NCI-H2107 treated with DMSO at 0.1 percent for 48 hours (cell line): Measurements from ENCODE around the gene ARCN1.

Source experiments
- DNase-seq: peaks from one replicate; lab custom pipeline; 2025; ENCODE audit not compliant: unreplicated experiment; lab: John Stamatoyannopoulos, UW

The ARCN1 gene

GRCh38 chr11:118619444-118620197 lies 47.4 kb downstream of the ARCN1 start:
- DNase-seq = no peak

- DNase-seq = no peak
Observed at GRCh38 chr11:118620529-118621070, 48.4 kb downstream of the ARCN1 start.

GRCh38 chr11:118621071-118621783 lies 49.0 kb downstream of the ARCN1 start:
- peak; percentile 70 for DNase-seq

- no peak for DNase-seq
Observed at GRCh38 chr11:118621784-118622375, 49.7 kb downstream of the ARCN1 start.

- peak; percentile 93 for DNase-seq
Observed at GRCh38 chr11:118622376-118623268, 50.4 kb downstream of the ARCN1 start.

- DNase-seq = peak; percentile 92
Observed at GRCh38 chr11:118623269-118623655, 51.1 kb downstream of the ARCN1 start.

GRCh38 chr11:118625036-118625690 lies 53.0 kb downstream of the ARCN1 start:
- peak; percentile 64 for DNase-seq

GRCh38 chr11:118625976-118626375 lies 53.8 kb downstream of the ARCN1 start:
- DNase-seq = peak; percentile 24

- no peak for DNase-seq
Observed at GRCh38 chr11:118627566-118627965, 55.4 kb downstream of the ARCN1 start.

GRCh38 chr11:118628031-118628430 lies 55.8 kb downstream of the ARCN1 start:
- no peak for DNase-seq

GRCh38 chr11:118628432-118628831 lies 56.2 kb downstream of the ARCN1 start:
- no peak for DNase-seq

GRCh38 chr11:118628861-118629549 lies 56.8 kb downstream of the ARCN1 start:
- no peak for DNase-seq

- no peak for DNase-seq
Observed at GRCh38 chr11:118629761-118630661, 57.8 kb downstream of the ARCN1 start.

- no peak for DNase-seq
Observed at GRCh38 chr11:118631142-118631909, 59.1 kb downstream of the ARCN1 start.

GRCh38 chr11:118632577-118633318 lies 60.5 kb downstream of the ARCN1 start:
- DNase-seq = no peak

GRCh38 chr11:118633319-118633690 lies 61.1 kb downstream of the ARCN1 start:
- DNase-seq = no peak

GRCh38 chr11:118633979-118634378 lies 61.8 kb downstream of the ARCN1 start:
- DNase-seq = no peak
